GM21447 (cell line): ENCODE data around the gene RHBDF2.

Source experiments
- ATAC-seq: cut with Tn5 transposase; IDR thresholded peaks from one replicate; pipeline ENCODE4 v1.9.1; 2021; ENCODE audit not compliant: unreplicated experiment

The RHBDF2 gene

GRCh38 chr17:76467366-76467765 lies 33.9 kb downstream of the RHBDF2 start, which contains the start of gene AANAT:
TSS of gene AANAT (plus strand) at chr17:76467603. CDS start at chr17:76468747, 1,144 bp downstream.
- ATAC-seq = no peak

GRCh38 chr17:76466775-76467130 lies 34.5 kb downstream of the RHBDF2 start:
- ATAC-seq = no peak

GRCh38 chr17:76462556-76463290 lies 38.5 kb downstream of the RHBDF2 start:
- ATAC-seq = no peak

- no peak for ATAC-seq
Observed at GRCh38 chr17:76461765-76462555, 39.3 kb downstream of the RHBDF2 start.

GRCh38 chr17:76459674-76460073 lies 41.5 kb downstream of the RHBDF2 start:
- ATAC-seq = no peak

- no peak for ATAC-seq
Observed at GRCh38 chr17:76458580-76459490, 42.4 kb downstream of the RHBDF2 start.

- no peak for ATAC-seq
Observed at GRCh38 chr17:76453431-76453743, 47.8 kb downstream of the RHBDF2 start.

GRCh38 chr17:76452660-76453430 lies 48.4 kb downstream of the RHBDF2 start, which contains the start of gene UBE2O:
TSS of gene UBE2O (minus strand) at chr17:76453152. CDS start at chr17:76453141, 11 bp downstream.
- ATAC-seq = peak; percentile 78

GRCh38 chr17:76452127-76452659 lies 49.0 kb downstream of the RHBDF2 start:
- ATAC-seq = peak; percentile 33

GRCh38 chr17:76451506-76451905 lies 49.7 kb downstream of the RHBDF2 start:
- ATAC-seq = no peak

GRCh38 chr17:76449126-76449525 lies 52.1 kb downstream of the RHBDF2 start:
- ATAC-seq = no peak

- ATAC-seq = no peak
Observed at GRCh38 chr17:76447931-76448652, 53.1 kb downstream of the RHBDF2 start.

GRCh38 chr17:76446449-76447231 lies 54.6 kb downstream of the RHBDF2 start:
- no peak for ATAC-seq

- ATAC-seq = no peak
Observed at GRCh38 chr17:76445697-76446448, 55.4 kb downstream of the RHBDF2 start.

GRCh38 chr17:76444518-76445311 lies 56.5 kb downstream of the RHBDF2 start:
- ATAC-seq = no peak

- no peak for ATAC-seq
Observed at GRCh38 chr17:76442341-76443338, 58.6 kb downstream of the RHBDF2 start.
